HG02973 (cell line): Measurements from ENCODE around the gene ANXA2.
"Not testable (repeated sequence)": the region's sequence is repeated elsewhere in the genome, so short reads cannot be mapped to it uniquely, and the experiment has no call there.

Source experiments
- ATAC-seq: cut with Tn5 transposase; IDR thresholded peaks from one replicate; pipeline ENCODE4 v1.9.1; 2021; ENCODE audit warnings: moderate library complexity; ENCODE audit not compliant: unreplicated experiment

The ANXA2 gene

GRCh38 chr15:60346077-60346476 lies 51.7 kb downstream of the ANXA2 start:
- no peak for ATAC-seq

GRCh38 chr15:60345598-60345997 lies 52.2 kb downstream of the ANXA2 start:
- no peak for ATAC-seq

- ATAC-seq = no peak
These were observed 52.8 kb downstream of the ANXA2 start for GRCh38 chr15:60344987-60345386.

- ATAC-seq = no peak
These were observed 53.3 kb downstream of the ANXA2 start for GRCh38 chr15:60344461-60344860.

GRCh38 chr15:60343221-60343970 lies 54.4 kb downstream of the ANXA2 start:
- no peak for ATAC-seq

GRCh38 chr15:60340207-60340921 lies 57.4 kb downstream of the ANXA2 start:
- no peak for ATAC-seq

GRCh38 chr15:60339236-60339635 lies 58.5 kb downstream of the ANXA2 start:
- no peak for ATAC-seq

- ATAC-seq = no peak
These were observed 59.0 kb downstream of the ANXA2 start for GRCh38 chr15:60338810-60339209.

- ATAC-seq = no peak
These were observed 60.7 kb downstream of the ANXA2 start for GRCh38 chr15:60337076-60337475.

- not testable (repeated sequence) for ATAC-seq
These were observed 62.5 kb downstream of the ANXA2 start for GRCh38 chr15:60335296-60335695.

- no peak for ATAC-seq
These were observed 68.8 kb downstream of the ANXA2 start for GRCh38 chr15:60328852-60329443.

GRCh38 chr15:60326824-60327654 lies 70.7 kb downstream of the ANXA2 start:
- ATAC-seq = no peak

GRCh38 chr15:60326343-60326742 lies 71.4 kb downstream of the ANXA2 start:
- ATAC-seq = no peak

GRCh38 chr15:60325905-60326304 lies 71.9 kb downstream of the ANXA2 start:
- ATAC-seq = no peak

- no peak for ATAC-seq
These were observed 72.9 kb downstream of the ANXA2 start for GRCh38 chr15:60324706-60325438.

- no peak for ATAC-seq
These were observed 74.5 kb downstream of the ANXA2 start for GRCh38 chr15:60323322-60323721.

GRCh38 chr15:60320365-60320764 lies 77.4 kb downstream of the ANXA2 start:
- no peak for ATAC-seq

- no peak for ATAC-seq
These were observed 79.4 kb downstream of the ANXA2 start for GRCh38 chr15:60318216-60318867.

GRCh38 chr15:60316961-60317360 lies 80.8 kb downstream of the ANXA2 start:
- ATAC-seq = no peak

GRCh38 chr15:60315878-60316277 lies 81.9 kb downstream of the ANXA2 start:
- ATAC-seq = no peak
